ENCODE data around the gene TEX44.

DNA sequence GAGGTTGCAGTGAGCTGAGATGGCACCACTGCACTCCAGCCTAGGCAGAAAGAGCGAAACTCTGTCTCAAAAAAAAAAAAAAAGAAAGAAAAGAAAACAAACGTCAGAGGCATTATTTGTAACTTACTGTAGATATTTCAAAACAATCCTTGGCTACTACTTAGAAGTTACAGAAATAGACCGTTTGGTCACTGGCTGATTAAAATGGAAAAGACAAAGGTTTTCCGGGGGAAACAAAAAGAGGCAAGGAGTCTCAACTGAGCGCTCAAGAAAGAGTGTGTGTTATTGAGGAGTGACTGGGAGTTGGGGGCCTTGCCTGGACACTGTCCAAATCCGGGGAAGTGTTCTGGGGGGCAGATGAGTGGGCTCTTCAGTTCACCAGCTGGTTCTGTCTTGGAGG is 47.6 kb downstream of the TEX44 start:
- TF ChIP-seq CREB1 (IDR thresholded peaks at IDR 0.05; ENCODE audit: low read depth) (no peak), TCF12 (IDR thresholded peaks at IDR 0.05; ENCODE audit: low read depth) (no peak), REST (IDR thresholded peaks at IDR 0.05; ENCODE audit: low read depth) (no peak), EP300 (IDR thresholded peaks at IDR 0.05; ENCODE audit: borderline replicate concordance) (no peak), NFIC (IDR thresholded peaks at IDR 0.05) (no peak)
- TF ChIP-seq, protein P1, sequence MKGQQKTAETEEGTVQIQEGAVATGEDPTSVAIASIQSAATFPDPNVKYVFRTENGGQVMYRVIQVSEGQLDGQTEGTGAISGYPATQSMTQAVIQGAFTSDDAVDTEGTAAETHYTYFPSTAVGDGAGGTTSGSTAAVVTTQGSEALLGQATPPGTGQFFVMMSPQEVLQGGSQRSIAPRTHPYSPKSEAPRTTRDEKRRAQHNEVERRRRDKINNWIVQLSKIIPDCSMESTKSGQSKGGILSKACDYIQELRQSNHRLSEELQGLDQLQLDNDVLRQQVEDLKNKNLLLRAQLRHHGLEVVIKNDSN (IDR thresholded peaks at IDR 0.05) = no peak
